Measurements from ENCODE around the gene DTHD1. TPM values are rescaled to one million over a fixed set of nuclear protein-coding genes. Genes with fewer than 3 reads are reported as not detected.

Gene DTHD1
- total RNA-seq, 1 experiment from 2014 or later = not detected

- H3K27ac ChIP-seq (ENCODE audit: low read length) = no peak overlapping the region
These were observed 51.3 kb downstream of the DTHD1 start for GRCh38 chr4:36332782-36333131.

GRCh38 chr4:36333303-36333877, 52.0 kb downstream of the DTHD1 start:
- Histone ChIP-seq H3K36me3 (ENCODE audit: insufficient read depth, low read length) (no peaks in the 10 kb centered on the region), H3K79me2 (ENCODE audit: low read length) (no peaks in the 10 kb centered on the region), H3K9me2 (replicated peaks; ENCODE audit: insufficient read depth, low read length) (no peaks in the 10 kb centered on the region), H2AFZ (ENCODE audit: low read length) (no peak overlapping the region), H3K27me3 (ENCODE audit: low read length) (no peaks in the 10 kb centered on the region), H4K20me1 (ENCODE audit: insufficient read depth, low read depth, low read length) (no peaks in the 10 kb centered on the region), H3K4me2 (ENCODE audit: low read depth, low read length, poor library complexity, severe bottlenecking) (no peak overlapping the region), H3K9ac (ENCODE audit: low read length) (no peak overlapping the region), H3K4me1 (ENCODE audit: low read length) (no peaks in the 10 kb centered on the region), H3K9me3 (ENCODE audit: low read length) (no peaks in the 10 kb centered on the region), H3K4me3 (ENCODE audit: low read length) (no peak overlapping the region), H3K27ac (ENCODE audit: low read length) (no peak overlapping the region)
- DNase-seq = no peak

More at GRCh38 chr4:36332782-36333131, 51.3 kb downstream of the DTHD1 start:
- H3K9me3 ChIP-seq (ENCODE audit: low read length) = no peaks in the 10 kb centered on the region
- H2AFZ ChIP-seq (ENCODE audit: low read length) = no peak overlapping the region
- H3K9ac ChIP-seq (ENCODE audit: low read length) = no peak overlapping the region
- H3K9me2 ChIP-seq (replicated peaks; ENCODE audit: insufficient read depth, low read length) = no peaks in the 10 kb centered on the region
- no peaks in the 10 kb centered on the region for H3K4me1 ChIP-seq (ENCODE audit: low read length)
- DNase-seq = no peak
- H3K79me2 ChIP-seq (ENCODE audit: low read length) = no peaks in the 10 kb centered on the region
- H3K36me3 ChIP-seq (ENCODE audit: insufficient read depth, low read length) = no peaks in the 10 kb centered on the region
- no peaks in the 10 kb centered on the region for H4K20me1 ChIP-seq (ENCODE audit: insufficient read depth, low read depth, low read length)
- H3K27me3 ChIP-seq (ENCODE audit: low read length) = no peaks in the 10 kb centered on the region
- no peak overlapping the region for H3K4me2 ChIP-seq (ENCODE audit: low read depth, low read length, poor library complexity, severe bottlenecking)
- H3K4me3 ChIP-seq (ENCODE audit: low read length) = no peak overlapping the region

GRCh38 chr4:36337665-36338185, 56.3 kb downstream of the DTHD1 start:
- Histone ChIP-seq H3K79me2 (ENCODE audit: low read length) (no peaks in the 10 kb centered on the region), H3K4me2 (ENCODE audit: low read depth, low read length, poor library complexity, severe bottlenecking) (no peak overlapping the region), H3K27me3 (ENCODE audit: low read length) (no peaks in the 10 kb centered on the region), H2AFZ (ENCODE audit: low read length) (no peak overlapping the region), H3K4me3 (ENCODE audit: low read length) (no peak overlapping the region), H3K9me2 (replicated peaks; ENCODE audit: insufficient read depth, low read length) (no peaks in the 10 kb centered on the region), H4K20me1 (ENCODE audit: insufficient read depth, low read depth, low read length) (no peaks in the 10 kb centered on the region), H3K4me1 (ENCODE audit: low read length) (no peaks in the 10 kb centered on the region), H3K9ac (ENCODE audit: low read length) (no peak overlapping the region), H3K27ac (ENCODE audit: low read length) (no peak overlapping the region), H3K36me3 (ENCODE audit: insufficient read depth, low read length) (no peaks in the 10 kb centered on the region), H3K9me3 (ENCODE audit: low read length) (no peaks in the 10 kb centered on the region)
- DNase-seq = no peak

- Histone ChIP-seq H3K9me3 (ENCODE audit: low read length) (no peaks in the 10 kb centered on the region), H3K27ac (ENCODE audit: low read length) (no peak overlapping the region), H4K20me1 (ENCODE audit: insufficient read depth, low read depth, low read length) (no peaks in the 10 kb centered on the region), H2AFZ (ENCODE audit: low read length) (no peak overlapping the region), H3K27me3 (ENCODE audit: low read length) (no peaks in the 10 kb centered on the region), H3K9me2 (replicated peaks; ENCODE audit: insufficient read depth, low read length) (no peaks in the 10 kb centered on the region), H3K4me3 (ENCODE audit: low read length) (no peak overlapping the region), H3K36me3 (ENCODE audit: insufficient read depth, low read length) (no peaks in the 10 kb centered on the region), H3K79me2 (ENCODE audit: low read length) (no peaks in the 10 kb centered on the region), H3K4me1 (ENCODE audit: low read length) (no peaks in the 10 kb centered on the region), H3K4me2 (ENCODE audit: low read depth, low read length, poor library complexity, severe bottlenecking) (no peak overlapping the region), H3K9ac (ENCODE audit: low read length) (no peak overlapping the region)
- no peak for DNase-seq
These were observed 57.6 kb downstream of the DTHD1 start for GRCh38 chr4:36338973-36339372.

GRCh38 chr4:36341936-36342335, 60.5 kb downstream of the DTHD1 start:
- H2AFZ ChIP-seq (ENCODE audit: low read length) = no peak overlapping the region
- H3K4me3 ChIP-seq (ENCODE audit: low read length) = no peak overlapping the region
- no peaks in the 10 kb centered on the region for H4K20me1 ChIP-seq (ENCODE audit: insufficient read depth, low read depth, low read length)
- no peaks in the 10 kb centered on the region for H3K4me1 ChIP-seq (ENCODE audit: low read length)
- H3K27ac ChIP-seq (ENCODE audit: low read length) = no peak overlapping the region
- H3K79me2 ChIP-seq (ENCODE audit: low read length) = no peaks in the 10 kb centered on the region
- H3K36me3 ChIP-seq (ENCODE audit: insufficient read depth, low read length) = no peaks in the 10 kb centered on the region
- H3K27me3 ChIP-seq (ENCODE audit: low read length) = no peaks in the 10 kb centered on the region
- H3K9ac ChIP-seq (ENCODE audit: low read length) = no peak overlapping the region
- no peak overlapping the region for H3K4me2 ChIP-seq (ENCODE audit: low read depth, low read length, poor library complexity, severe bottlenecking)
- no peaks in the 10 kb centered on the region for H3K9me2 ChIP-seq (replicated peaks; ENCODE audit: insufficient read depth, low read length)
- H3K9me3 ChIP-seq (ENCODE audit: low read length) = no peaks in the 10 kb centered on the region
- no peak for DNase-seq

GRCh38 chr4:36343501-36344175, 62.2 kb downstream of the DTHD1 start:
- Histone ChIP-seq H3K36me3 (ENCODE audit: insufficient read depth, low read length) (no peaks in the 10 kb centered on the region), H3K9me2 (replicated peaks; ENCODE audit: insufficient read depth, low read length) (no peaks in the 10 kb centered on the region), H3K27me3 (ENCODE audit: low read length) (no peaks in the 10 kb centered on the region), H3K9me3 (ENCODE audit: low read length) (no peaks in the 10 kb centered on the region), H3K4me3 (ENCODE audit: low read length) (no peak overlapping the region), H3K4me2 (ENCODE audit: low read depth, low read length, poor library complexity, severe bottlenecking) (no peak overlapping the region), H3K27ac (ENCODE audit: low read length) (no peak overlapping the region), H3K9ac (ENCODE audit: low read length) (no peak overlapping the region), H2AFZ (ENCODE audit: low read length) (no peak overlapping the region), H3K4me1 (ENCODE audit: low read length) (0 out of 2 replicates have a peak, but pooled peaks cover 3% of the 10 kb centered on the region), H3K79me2 (ENCODE audit: low read length) (no peaks in the 10 kb centered on the region), H4K20me1 (ENCODE audit: insufficient read depth, low read depth, low read length) (no peaks in the 10 kb centered on the region)
- no peak for DNase-seq

GRCh38 chr4:36348403-36348938, 67.1 kb downstream of the DTHD1 start:
- no peaks in the 10 kb centered on the region for H3K79me2 ChIP-seq (ENCODE audit: low read length)
- no peak overlapping the region for H3K27ac ChIP-seq (ENCODE audit: low read length)
- no peaks in the 10 kb centered on the region for H3K36me3 ChIP-seq (ENCODE audit: insufficient read depth, low read length)
- no peak overlapping the region for H3K4me2 ChIP-seq (ENCODE audit: low read depth, low read length, poor library complexity, severe bottlenecking)
- H3K4me1 ChIP-seq (ENCODE audit: low read length) = 0 out of 2 replicates have a peak, but pooled peaks cover 3% of the 10 kb centered on the region
- H3K4me3 ChIP-seq (ENCODE audit: low read length) = no peak overlapping the region
- no peaks in the 10 kb centered on the region for H3K9me2 ChIP-seq (replicated peaks; ENCODE audit: insufficient read depth, low read length)
- no peaks in the 10 kb centered on the region for H4K20me1 ChIP-seq (ENCODE audit: insufficient read depth, low read depth, low read length)
- H3K9ac ChIP-seq (ENCODE audit: low read length) = no peak overlapping the region
- H3K27me3 ChIP-seq (ENCODE audit: low read length) = no peaks in the 10 kb centered on the region
- H3K9me3 ChIP-seq (ENCODE audit: low read length) = no peaks in the 10 kb centered on the region
- no peak overlapping the region for H2AFZ ChIP-seq (ENCODE audit: low read length)
- no peak for DNase-seq

GRCh38 chr4:36349938-36350549, 68.6 kb downstream of the DTHD1 start:
- no peak overlapping the region for H3K27ac ChIP-seq (ENCODE audit: low read length)

More at GRCh38 chr4:36349938-36350549, 68.6 kb downstream of the DTHD1 start:
- no peaks in the 10 kb centered on the region for H4K20me1 ChIP-seq (ENCODE audit: insufficient read depth, low read depth, low read length)
- no peak overlapping the region for H3K9ac ChIP-seq (ENCODE audit: low read length)
- no peaks in the 10 kb centered on the region for H3K9me3 ChIP-seq (ENCODE audit: low read length)
- DNase-seq = no peak
- no peaks in the 10 kb centered on the region for H3K79me2 ChIP-seq (ENCODE audit: low read length)
- H2AFZ ChIP-seq (ENCODE audit: low read length) = no peak overlapping the region
- H3K4me2 ChIP-seq (ENCODE audit: low read depth, low read length, poor library complexity, severe bottlenecking) = no peak overlapping the region
- no peaks in the 10 kb centered on the region for H3K9me2 ChIP-seq (replicated peaks; ENCODE audit: insufficient read depth, low read length)
- no peaks in the 10 kb centered on the region for H3K36me3 ChIP-seq (ENCODE audit: insufficient read depth, low read length)
- H3K4me1 ChIP-seq (ENCODE audit: low read length) = 0 out of 2 replicates have a peak, but pooled peaks cover 3% of the 10 kb centered on the region
- no peaks in the 10 kb centered on the region for H3K27me3 ChIP-seq (ENCODE audit: low read length)
- no peak overlapping the region for H3K4me3 ChIP-seq (ENCODE audit: low read length)
